Measurements from ENCODE around the gene TMEM255B. TPM values are rescaled to one million over a fixed set of nuclear protein-coding genes. Genes with fewer than 3 reads are reported as not detected.

TMEM255B gene
- total RNA-seq, 1 experiment from 2014 or later = 2.8 TPM

DNA sequence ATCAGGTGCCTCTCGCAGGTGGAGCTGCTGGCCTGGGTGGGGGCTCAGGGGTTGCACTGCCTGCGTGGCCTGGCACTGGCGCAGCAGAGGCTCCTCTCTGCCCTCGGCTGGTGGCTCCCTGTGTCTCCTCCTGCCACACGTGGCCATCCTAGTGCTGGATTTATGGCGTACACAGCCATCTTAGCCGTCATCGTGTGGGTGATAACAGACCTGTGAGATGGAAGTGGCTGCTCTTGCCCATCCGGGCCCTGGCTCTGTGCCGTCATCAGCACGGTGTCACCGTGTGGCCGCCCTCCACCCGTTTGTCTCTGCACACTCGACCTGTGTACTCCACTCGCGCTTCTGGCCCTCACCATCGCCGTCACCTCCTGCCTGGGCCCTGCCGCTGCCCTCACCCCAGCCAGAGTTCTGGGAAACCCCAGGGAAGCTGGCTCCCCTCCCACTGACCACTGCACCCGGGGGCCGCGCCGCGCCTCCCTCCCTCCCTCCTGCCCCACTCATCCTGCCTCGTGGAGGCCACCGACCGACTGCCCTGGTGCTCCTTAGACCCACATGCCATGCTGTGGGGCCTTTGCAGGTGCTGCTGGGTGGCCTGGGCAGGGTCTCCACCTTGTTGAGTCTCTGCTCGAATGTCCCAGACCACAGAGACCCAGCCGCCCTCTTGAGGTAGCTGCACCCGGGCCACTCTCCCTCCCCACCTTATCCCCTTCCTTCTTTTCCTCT lies 29.5 kb downstream of the TMEM255B start:
- no peak overlapping the region for H2BK15ac ChIP-seq (ENCODE audit: low read depth, low read length)
- Mint-ChIP-seq H3K9me3 (peaks cover 10 to 12% of the 10 kb centered on the region in 2 experiments), H3K27ac (no peak overlapping the region), H3K36me3 (ENCODE audit: insufficient read depth in 1 of 3, low read depth in 3 of 3) (peaks cover 2 to 10% (median 5%) of the 10 kb centered on the region in 3 experiments), H3K4me1 (peaks cover 0 to 3% of the 10 kb centered on the region in 2 experiments; a peak in 2 of 4 replicates), H3K27me3 (ENCODE audit: low read depth) (peaks cover 9% of the 10 kb centered on the region), H3K4me3 (no peak overlapping the region)
- H2BK5ac ChIP-seq (ENCODE audit: insufficient read length, low read length) = no peak overlapping the region
- no peaks in the 10 kb centered on the region for H3K27me3 ChIP-seq (ENCODE audit: insufficient read depth, low read length)
- no peaks in the 10 kb centered on the region for H3K79me1 ChIP-seq (ENCODE audit: insufficient read depth, low read depth, low read length, poor library complexity, severe bottlenecking)
- no peak overlapping the region for H2BK12ac ChIP-seq (ENCODE audit: insufficient read length, low read depth, low read length)
- H3T11ph ChIP-seq (ENCODE audit: low read length) = no peak overlapping the region
- H3K4ac ChIP-seq (ENCODE audit: low read depth, low read length) = no peak overlapping the region
- WGBS (ENCODE audit: extremely low coverage, insufficient read length, low lambda C conversion rate) = no CpG with 5 or more reads among the region's 31 CpGs
- no peaks in the 10 kb centered on the region for H3K79me2 ChIP-seq (ENCODE audit: insufficient read depth, low read length)
- no peak for DNase-seq
- peak overlapping the region; percentile 21 for H3K18ac ChIP-seq (ENCODE audit: insufficient read length, low read depth, low read length)
- no peaks in the 10 kb centered on the region; the same call in 1 of the 2 replicates for H3K4me1 ChIP-seq (ENCODE audit: insufficient read depth, low read length)
- no peak overlapping the region for H2BK20ac ChIP-seq (ENCODE audit: low read depth, low read length, poor library complexity, severe bottlenecking)
- TF ChIP-seq, protein P1, sequence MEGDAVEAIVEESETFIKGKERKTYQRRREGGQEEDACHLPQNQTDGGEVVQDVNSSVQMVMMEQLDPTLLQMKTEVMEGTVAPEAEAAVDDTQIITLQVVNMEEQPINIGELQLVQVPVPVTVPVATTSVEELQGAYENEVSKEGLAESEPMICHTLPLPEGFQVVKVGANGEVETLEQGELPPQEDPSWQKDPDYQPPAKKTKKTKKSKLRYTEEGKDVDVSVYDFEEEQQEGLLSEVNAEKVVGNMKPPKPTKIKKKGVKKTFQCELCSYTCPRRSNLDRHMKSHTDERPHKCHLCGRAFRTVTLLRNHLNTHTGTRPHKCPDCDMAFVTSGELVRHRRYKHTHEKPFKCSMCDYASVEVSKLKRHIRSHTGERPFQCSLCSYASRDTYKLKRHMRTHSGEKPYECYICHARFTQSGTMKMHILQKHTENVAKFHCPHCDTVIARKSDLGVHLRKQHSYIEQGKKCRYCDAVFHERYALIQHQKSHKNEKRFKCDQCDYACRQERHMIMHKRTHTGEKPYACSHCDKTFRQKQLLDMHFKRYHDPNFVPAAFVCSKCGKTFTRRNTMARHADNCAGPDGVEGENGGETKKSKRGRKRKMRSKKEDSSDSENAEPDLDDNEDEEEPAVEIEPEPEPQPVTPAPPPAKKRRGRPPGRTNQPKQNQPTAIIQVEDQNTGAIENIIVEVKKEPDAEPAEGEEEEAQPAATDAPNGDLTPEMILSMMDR (conservative IDR thresholded peaks at IDR 0.05) = no peak
- H3K23me2 ChIP-seq (ENCODE audit: insufficient read length, low read depth, low read length, poor library complexity, severe bottlenecking) = no peaks in the 10 kb centered on the region
- no peak overlapping the region for H2BK120ac ChIP-seq (ENCODE audit: low read depth, low read length, poor library complexity, severe bottlenecking)
- H4K20me1 ChIP-seq (ENCODE audit: control insufficient read depth, insufficient read depth, insufficient read length) = no peaks in the 10 kb centered on the region
- no peak overlapping the region for H4K5ac ChIP-seq (ENCODE audit: insufficient read length, low read depth, low read length)
- no peak overlapping the region for H4K8ac ChIP-seq (replicated peaks; ENCODE audit: insufficient read length, low read depth, low read length)
- H3K14ac ChIP-seq (ENCODE audit: insufficient read depth, low read length) = no peak overlapping the region
- H2AK5ac ChIP-seq (ENCODE audit: insufficient read length, low read length) = no peak overlapping the region
- H3K4me2 ChIP-seq (ENCODE audit: insufficient read depth, insufficient read length, low read length) = no peak overlapping the region
- H3K23ac ChIP-seq (ENCODE audit: insufficient read length, low read depth, low read length) = no peak overlapping the region
- H3K27ac ChIP-seq (ENCODE audit: insufficient read length, low read depth, low read length) = no peak overlapping the region
- no peak overlapping the region for H3K56ac ChIP-seq (ENCODE audit: insufficient read length, low read depth, low read length)
- no peaks in the 10 kb centered on the region for H3K9me3 ChIP-seq (ENCODE audit: control insufficient read depth, low read depth, low read length)
- H4K91ac ChIP-seq (ENCODE audit: insufficient read length, low read depth, low read length) = no peak overlapping the region
- no peak overlapping the region for H2AFZ ChIP-seq (ENCODE audit: low read length)
- no peak overlapping the region for H3K9ac ChIP-seq (ENCODE audit: extremely low read depth, insufficient read length, low read length)

All from H9 (cell line).